NCI-H1436 (cell line): ENCODE data around the gene CASKIN1.
"Not testable (repeated sequence)": the region's sequence is repeated elsewhere in the genome, so short reads cannot be mapped to it uniquely, and the experiment has no call there.

Experiments used
- DNase-seq: peaks from one replicate; lab custom pipeline; 2025; lab: John Stamatoyannopoulos, UW

Gene CASKIN1

GRCh38 chr16:2155091-2155950 is 41.1 kb downstream of the CASKIN1 start, which contains the start of gene TRAF7:
Gene TRAF7 (plus strand): TSS chr16:2155782. CDS start chr16:2163921, 8,139 bp downstream.
- DNase-seq, result peak; percentile 99

- DNase-seq, result no peak
Measured at GRCh38 chr16:2154533-2155090, 41.8 kb downstream of the CASKIN1 start.

DNA sequence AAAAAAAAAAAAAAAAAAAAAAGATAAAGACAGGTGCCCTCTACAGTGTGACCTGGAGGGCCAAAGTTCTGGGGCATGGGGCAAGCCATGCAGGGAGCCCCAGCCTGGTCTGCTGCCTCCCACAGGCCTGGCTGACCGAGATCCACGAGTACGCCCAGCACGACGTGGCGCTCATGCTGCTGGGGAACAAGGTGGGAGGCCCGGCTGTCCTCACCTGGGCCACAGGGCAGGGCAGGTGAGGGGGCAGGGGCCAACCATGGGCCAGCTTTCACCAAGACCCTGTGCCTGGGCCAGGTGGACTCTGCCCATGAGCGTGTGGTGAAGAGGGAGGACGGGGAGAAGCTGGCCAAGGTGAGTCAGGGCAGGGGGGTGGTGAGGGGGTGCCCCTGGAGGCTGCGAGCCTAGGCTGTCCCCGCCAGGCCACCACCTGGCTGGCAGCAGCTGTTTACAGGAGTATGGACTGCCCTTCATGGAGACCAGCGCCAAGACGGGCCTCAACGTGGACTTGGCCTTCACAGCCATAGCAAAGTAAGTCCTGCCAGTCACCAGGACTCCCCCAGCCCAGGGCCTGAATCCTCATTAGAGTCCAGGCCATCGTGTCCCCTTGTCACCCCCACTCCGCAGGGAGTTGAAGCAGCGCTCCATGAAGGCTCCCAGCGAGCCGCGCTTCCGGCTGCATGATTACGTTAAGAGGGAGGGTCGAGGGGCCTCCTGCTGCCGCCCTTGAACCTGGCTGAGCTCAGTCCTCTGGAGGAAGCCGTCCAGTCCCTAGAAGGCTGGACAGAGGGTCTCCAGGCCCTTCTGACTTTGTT is 43.5 kb downstream of the CASKIN1 start:
- no peak for DNase-seq

GRCh38 chr16:2151188-2152091 is 45.0 kb downstream of the CASKIN1 start:
- no peak for DNase-seq

GRCh38 chr16:2150418-2151187 is 45.8 kb downstream of the CASKIN1 start:
- no peak for DNase-seq

DNA sequence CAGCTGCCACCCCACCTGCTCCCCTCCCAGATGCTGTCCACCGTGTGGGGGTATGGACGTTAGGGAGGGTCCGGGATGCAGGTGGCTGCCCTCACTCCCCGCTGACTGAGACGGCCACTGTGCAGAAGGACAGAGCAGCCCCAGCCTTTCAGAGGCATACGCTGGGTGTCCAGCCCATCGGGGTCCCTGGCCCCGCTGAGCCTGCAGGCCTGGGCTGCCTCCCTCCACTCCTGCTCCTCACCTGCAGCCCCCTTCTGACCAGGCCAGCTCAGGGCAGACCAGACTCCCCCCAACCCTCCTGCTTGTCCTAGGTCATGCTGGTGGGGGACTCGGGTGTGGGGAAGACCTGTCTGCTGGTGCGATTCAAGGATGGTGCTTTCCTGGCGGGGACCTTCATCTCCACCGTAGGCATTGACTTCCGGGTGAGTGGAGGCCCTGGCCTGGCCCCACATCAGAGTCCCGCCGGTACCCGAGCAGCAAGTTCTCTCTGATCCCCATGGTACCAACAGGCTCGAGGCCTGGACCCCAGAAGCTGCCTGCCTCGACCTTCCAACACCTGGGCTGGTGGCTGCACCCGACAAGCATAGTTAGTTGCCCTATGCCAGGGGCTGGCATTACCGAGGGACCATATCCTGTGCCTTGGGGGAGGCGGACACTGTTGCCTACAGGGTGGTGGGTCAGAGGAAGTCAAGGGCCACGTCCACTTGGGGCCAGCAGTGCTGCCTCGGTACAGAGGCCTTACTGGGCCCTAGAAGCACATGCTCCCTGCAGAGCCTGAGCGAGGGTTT is 46.6 kb downstream of the CASKIN1 start:
- DNase-seq, result no peak

DNA sequence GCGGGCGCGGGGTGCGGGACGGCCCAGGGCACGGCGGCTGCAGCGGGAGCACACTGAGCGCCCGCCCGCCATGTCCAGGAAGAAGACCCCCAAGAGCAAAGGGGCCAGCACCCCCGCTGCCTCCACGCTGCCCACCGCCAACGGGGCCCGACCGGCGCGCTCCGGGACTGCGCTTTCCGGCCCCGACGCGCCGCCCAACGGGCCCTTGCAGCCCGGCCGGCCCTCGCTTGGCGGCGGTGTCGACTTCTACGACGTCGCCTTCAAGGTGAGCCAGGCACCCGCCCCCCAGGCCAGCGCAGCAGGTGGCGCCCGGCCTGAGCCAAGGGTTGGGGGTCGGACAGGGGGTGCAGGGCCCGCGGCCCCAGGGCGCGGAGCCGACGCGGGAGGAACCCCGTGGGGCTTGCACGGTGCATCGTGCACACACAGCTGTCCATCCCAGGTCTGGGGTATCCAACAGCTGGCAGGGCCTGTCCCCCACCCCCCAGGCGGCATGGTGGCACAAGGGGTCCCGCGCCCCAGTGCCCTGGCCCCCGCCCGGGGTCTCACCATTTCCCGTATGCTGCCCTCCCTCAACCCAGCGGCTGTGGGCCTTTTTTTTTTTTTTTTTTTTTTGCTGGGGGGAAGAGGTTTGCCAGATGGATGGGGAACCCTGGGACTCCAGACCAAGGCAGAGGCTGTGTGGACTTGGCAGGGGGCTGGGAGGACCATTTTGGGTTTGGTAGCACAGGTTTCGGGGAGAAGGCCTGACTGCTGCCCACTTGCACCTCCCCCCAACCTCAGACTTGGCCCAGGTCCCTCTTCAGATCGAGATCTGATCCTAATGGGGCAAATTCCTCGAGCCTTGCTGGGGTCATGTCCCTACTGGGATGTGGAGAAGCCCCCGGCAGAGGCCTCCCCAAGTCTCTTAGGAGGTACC is 47.4 kb downstream of the CASKIN1 start:
- DNase-seq, result no peak

DNA sequence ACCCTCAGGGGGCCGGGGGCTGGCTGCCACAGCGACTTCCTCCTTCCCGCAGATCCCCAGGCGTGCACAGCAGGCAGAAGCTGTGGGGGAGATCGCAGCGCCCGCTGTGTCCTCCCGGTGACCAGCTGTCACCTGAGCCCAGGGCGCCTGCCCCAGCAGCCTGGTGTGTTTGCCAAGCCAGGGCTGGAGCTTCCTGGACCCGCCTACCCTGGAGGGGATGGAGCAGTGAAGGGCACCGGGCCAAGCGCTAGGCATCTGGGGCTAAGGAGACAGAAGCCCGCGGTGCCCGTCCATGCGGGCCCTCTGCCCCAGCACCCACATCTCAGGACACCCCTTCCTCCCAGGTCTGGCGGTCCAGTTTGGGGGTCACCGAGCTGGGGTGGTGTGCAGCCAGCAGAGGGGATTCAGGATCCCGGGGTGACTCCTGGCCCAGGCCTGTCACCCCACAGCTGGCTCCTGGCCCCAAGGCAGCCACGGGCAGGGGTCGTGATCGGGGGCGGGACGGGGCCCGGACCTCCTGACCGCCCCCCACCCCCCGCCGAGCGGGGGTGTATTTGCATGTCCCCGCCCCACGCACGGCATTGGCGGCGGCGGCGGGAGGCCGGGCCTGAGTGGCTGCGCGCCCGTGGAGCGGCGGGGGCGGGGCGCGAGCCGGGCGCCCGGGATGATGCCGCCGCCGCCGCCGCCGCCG is 48.3 kb downstream of the CASKIN1 start, which contains the start of gene RAB26:
Gene RAB26, plus strand, starts transcription at position 645 of the 691 bp plus-strand sequence. CDS start 159 bp downstream, outside the sequence.
- DNase-seq, result peak; percentile 59

- DNase-seq, result no peak
Measured at GRCh38 chr16:2147378-2147777, 49.0 kb downstream of the CASKIN1 start.

DNA sequence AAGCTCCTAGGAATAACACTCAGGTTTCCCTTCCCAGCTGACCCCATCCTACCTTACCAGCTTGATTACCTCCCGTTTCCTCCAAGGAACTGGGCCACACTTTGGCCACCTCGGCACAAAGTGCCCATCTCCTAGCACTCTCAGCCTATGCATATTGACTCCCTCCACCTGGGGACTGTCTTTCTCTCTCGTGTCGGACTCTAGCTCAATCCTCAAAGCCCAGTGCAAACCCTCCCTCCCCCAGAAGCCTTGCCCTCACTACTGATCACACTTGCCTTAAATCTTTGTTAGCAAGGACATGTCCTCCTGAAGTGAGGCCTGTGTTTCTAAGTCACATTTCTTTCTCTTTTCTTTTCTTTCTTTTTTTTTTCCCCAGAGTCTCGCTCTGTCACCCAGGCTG is 50.6 kb downstream of the CASKIN1 start:
- DNase-seq, result no peak

DNA sequence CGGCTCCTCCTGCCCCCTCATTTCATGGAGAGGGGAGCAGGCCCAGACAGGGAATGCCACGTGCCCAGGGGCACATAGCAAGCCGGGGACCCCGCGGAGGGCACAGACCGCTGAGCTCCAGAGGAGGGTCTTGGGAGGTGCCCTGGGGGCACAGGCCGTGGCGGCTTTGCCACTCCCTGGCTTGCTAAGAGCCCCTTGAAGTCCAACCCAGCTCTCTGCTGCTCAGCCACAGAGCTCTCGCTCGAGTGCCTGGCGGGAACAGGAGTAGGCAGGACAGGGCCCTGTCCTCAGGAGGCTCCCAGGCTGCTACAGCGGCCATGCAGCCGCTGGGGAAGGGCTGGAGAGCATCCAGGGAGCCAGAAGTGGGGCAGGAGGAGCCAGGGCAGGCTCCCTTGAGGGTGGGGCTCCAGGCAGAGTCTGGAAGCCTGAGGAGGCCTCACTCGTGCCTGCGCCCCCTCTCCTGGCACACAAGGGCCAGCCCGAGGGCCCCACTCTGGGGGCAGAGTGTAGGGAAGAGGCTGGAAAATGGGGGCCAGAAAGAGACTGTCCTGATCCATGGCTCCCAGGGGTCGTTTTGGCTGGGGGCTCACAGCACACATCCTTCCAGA is 52.4 kb downstream of the CASKIN1 start:
- no peak for DNase-seq

- DNase-seq, result no peak
Measured at GRCh38 chr16:2142942-2143877, 53.2 kb downstream of the CASKIN1 start.

- peak; percentile 88 for DNase-seq
Measured at GRCh38 chr16:2135770-2136490, 60.5 kb downstream of the CASKIN1 start, which contains the start of gene PKD1. Gene PKD1 (minus strand): TSS chr16:2135898. CDS start chr16:2135689, 209 bp downstream.

DNA sequence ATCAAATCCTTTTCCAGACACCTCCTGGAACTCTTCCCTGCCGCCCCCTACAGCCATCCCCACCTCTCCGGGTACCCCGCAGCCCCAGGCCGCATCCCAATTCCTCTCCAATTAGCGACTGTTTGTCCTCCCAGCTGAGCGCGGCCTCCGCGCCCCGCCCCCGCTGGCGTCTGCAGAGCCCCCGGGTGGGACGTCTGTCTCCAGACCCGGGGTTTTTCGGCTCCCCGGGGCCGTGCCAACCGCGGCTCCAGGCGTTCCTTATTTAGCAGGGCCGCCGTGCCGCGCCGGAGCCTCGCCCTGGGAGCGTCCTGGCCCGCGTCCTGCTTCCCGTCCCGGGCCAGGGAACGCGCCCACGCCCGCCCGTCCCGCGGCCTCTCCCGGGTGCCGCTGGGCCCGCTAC is 61.3 kb downstream of the CASKIN1 start:
- not testable (repeated sequence) for DNase-seq

GRCh38 chr16:2133797-2134196 is 62.6 kb downstream of the CASKIN1 start:
- not testable (repeated sequence) for DNase-seq
